GM23338 (cell line): ENCODE data around the gene GAPVD1.

Experiments
- CREB1 ChIP-seq: fragments of 250-450 bp; sonication (Bioruptor Pico); IDR thresholded peaks from 2 replicates; pipeline ENCODE4 v1.5.0; 2020; ENCODE audit warnings: low read depth, mild to moderate bottlenecking, moderate library complexity
- ETS1 ChIP-seq: IDR thresholded peaks from 2 replicates; pipeline ENCODE4 v1.6.1; 2016; ENCODE audit warnings: antibody characterized with exemption
- EZH2 ChIP-seq: fragments of 200-600 bp; sonication (generic); IDR thresholded peaks from one replicate; pipeline ENCODE4 v1.8.0; 2017; ENCODE audit warnings: antibody characterized with exemption, mild to moderate bottlenecking, low read depth; ENCODE audit not compliant: unreplicated experiment
- EZH2phosphoT487 ChIP-seq: fragments of 200-600 bp; sonication (generic); IDR thresholded peaks from one replicate; pipeline ENCODE4 v1.8.1; 2018; ENCODE audit warnings: antibody characterized with exemption; ENCODE audit not compliant: unreplicated experiment
- JUNB ChIP-seq: IDR thresholded peaks from one replicate; pipeline ENCODE4 v1.6.1; 2016; ENCODE audit warnings: antibody characterized with exemption; ENCODE audit not compliant: unreplicated experiment
- NANOG ChIP-seq: IDR thresholded peaks from 2 replicates; pipeline ENCODE4 v1.6.1; 2016; ENCODE audit warnings: antibody characterized with exemption, borderline replicate concordance
- POLR2AphosphoS5 ChIP-seq: IDR thresholded peaks from 2 replicates; pipeline ENCODE4 v1.6.1; 2016; ENCODE audit warnings: antibody characterized with exemption, low read depth
- ZNF114 ChIP-seq: fragments of 250-450 bp; sonication (Bioruptor Pico); IDR thresholded peaks from 2 replicates; pipeline ENCODE4 v1.5.0; 2020; ENCODE audit warnings: mild to moderate bottlenecking, moderate library complexity
- ZNF331 ChIP-seq: fragments of 250-450 bp; sonication (Bioruptor Pico); IDR thresholded peaks from 2 replicates; pipeline ENCODE4 v1.5.0; 2020; ENCODE audit warnings: low read depth, mild to moderate bottlenecking, moderate library complexity
- TF ChIP-seq, protein P1 (sequence below), 2 experiments: fragments of 200-600 bp in 1 of 2; sonication (generic) in 1 of 2; conservative IDR thresholded peaks; 2 replicates each; pipeline versions ENCODE4 v1.5.1 to v1.6.1; 2016 to 2017; ENCODE audit warnings: antibody characterized with exemption in 2 of 2, low read depth in 2 of 2, mild to moderate bottlenecking in 2 of 2, moderate library complexity in 1 of 2
- TF ChIP-seq, protein P2 (sequence below): IDR thresholded peaks from one replicate; pipeline ENCODE4 v1.6.1; 2018; ENCODE audit warnings: antibody characterized with exemption; ENCODE audit not compliant: unreplicated experiment
- TF ChIP-seq, protein P3 (sequence below): fragments of 250-450 bp; sonication (Bioruptor Pico); IDR thresholded peaks from 2 replicates; pipeline ENCODE4 v1.5.0; 2020; ENCODE audit warnings: mild to moderate bottlenecking, moderate library complexity

DNA sequence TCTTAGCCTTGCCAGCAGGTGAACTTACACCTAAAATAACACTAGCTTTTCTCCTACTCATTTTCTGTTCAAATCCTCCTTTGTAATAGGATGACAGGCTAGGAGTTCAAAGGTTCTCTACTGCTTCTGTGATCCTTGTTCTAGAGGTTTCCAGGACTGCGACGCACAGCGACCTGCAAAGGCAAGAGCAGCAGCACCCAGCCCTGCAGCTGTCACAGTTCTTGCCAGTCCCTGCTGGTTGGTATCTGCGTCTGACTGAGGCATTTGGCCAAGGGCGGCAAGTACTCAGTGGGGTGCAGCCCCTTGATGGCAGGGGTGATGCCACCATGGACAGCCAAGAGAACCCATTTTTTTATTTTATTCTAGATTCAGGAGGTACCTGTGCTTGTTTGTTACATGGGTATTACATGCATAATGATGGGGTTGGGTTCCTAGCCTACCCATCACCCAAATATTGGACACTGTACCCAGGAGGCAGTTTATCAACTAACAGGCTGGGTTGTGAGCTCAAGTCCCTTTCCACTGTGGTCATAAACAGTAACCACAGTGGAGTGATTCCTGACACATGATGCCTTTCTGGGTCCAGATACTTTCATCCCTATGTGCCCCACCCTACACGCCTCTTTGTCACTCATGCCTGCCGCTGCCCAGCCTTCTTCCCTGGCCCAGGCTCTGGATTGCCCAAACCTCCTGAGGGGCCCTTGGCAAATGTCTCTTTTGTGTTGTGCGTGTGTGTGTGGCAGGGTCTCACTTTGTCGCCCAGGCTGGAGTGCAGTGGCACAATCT lies 111.0 kb downstream of the GAPVD1 start:
- TF ChIP-seq, protein P1, sequence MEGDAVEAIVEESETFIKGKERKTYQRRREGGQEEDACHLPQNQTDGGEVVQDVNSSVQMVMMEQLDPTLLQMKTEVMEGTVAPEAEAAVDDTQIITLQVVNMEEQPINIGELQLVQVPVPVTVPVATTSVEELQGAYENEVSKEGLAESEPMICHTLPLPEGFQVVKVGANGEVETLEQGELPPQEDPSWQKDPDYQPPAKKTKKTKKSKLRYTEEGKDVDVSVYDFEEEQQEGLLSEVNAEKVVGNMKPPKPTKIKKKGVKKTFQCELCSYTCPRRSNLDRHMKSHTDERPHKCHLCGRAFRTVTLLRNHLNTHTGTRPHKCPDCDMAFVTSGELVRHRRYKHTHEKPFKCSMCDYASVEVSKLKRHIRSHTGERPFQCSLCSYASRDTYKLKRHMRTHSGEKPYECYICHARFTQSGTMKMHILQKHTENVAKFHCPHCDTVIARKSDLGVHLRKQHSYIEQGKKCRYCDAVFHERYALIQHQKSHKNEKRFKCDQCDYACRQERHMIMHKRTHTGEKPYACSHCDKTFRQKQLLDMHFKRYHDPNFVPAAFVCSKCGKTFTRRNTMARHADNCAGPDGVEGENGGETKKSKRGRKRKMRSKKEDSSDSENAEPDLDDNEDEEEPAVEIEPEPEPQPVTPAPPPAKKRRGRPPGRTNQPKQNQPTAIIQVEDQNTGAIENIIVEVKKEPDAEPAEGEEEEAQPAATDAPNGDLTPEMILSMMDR (conservative IDR thresholded peaks at IDR 0.05; ENCODE audit: low read depth in 2 of 2), result no peak
- no peak for TF ChIP-seq POLR2AphosphoS5
- no peak for TF ChIP-seq EZH2phosphoT487
- TF ChIP-seq JUNB, result no peak
- no peak for TF ChIP-seq EZH2
- TF ChIP-seq ETS1, result no peak
- TF ChIP-seq, protein P2, sequence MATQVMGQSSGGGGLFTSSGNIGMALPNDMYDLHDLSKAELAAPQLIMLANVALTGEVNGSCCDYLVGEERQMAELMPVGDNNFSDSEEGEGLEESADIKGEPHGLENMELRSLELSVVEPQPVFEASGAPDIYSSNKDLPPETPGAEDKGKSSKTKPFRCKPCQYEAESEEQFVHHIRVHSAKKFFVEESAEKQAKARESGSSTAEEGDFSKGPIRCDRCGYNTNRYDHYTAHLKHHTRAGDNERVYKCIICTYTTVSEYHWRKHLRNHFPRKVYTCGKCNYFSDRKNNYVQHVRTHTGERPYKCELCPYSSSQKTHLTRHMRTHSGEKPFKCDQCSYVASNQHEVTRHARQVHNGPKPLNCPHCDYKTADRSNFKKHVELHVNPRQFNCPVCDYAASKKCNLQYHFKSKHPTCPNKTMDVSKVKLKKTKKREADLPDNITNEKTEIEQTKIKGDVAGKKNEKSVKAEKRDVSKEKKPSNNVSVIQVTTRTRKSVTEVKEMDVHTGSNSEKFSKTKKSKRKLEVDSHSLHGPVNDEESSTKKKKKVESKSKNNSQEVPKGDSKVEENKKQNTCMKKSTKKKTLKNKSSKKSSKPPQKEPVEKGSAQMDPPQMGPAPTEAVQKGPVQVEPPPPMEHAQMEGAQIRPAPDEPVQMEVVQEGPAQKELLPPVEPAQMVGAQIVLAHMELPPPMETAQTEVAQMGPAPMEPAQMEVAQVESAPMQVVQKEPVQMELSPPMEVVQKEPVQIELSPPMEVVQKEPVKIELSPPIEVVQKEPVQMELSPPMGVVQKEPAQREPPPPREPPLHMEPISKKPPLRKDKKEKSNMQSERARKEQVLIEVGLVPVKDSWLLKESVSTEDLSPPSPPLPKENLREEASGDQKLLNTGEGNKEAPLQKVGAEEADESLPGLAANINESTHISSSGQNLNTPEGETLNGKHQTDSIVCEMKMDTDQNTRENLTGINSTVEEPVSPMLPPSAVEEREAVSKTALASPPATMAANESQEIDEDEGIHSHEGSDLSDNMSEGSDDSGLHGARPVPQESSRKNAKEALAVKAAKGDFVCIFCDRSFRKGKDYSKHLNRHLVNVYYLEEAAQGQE, result no peak
- no peak for TF ChIP-seq CREB1 (CRISPR knock-in tag)
- TF ChIP-seq, protein P3, sequence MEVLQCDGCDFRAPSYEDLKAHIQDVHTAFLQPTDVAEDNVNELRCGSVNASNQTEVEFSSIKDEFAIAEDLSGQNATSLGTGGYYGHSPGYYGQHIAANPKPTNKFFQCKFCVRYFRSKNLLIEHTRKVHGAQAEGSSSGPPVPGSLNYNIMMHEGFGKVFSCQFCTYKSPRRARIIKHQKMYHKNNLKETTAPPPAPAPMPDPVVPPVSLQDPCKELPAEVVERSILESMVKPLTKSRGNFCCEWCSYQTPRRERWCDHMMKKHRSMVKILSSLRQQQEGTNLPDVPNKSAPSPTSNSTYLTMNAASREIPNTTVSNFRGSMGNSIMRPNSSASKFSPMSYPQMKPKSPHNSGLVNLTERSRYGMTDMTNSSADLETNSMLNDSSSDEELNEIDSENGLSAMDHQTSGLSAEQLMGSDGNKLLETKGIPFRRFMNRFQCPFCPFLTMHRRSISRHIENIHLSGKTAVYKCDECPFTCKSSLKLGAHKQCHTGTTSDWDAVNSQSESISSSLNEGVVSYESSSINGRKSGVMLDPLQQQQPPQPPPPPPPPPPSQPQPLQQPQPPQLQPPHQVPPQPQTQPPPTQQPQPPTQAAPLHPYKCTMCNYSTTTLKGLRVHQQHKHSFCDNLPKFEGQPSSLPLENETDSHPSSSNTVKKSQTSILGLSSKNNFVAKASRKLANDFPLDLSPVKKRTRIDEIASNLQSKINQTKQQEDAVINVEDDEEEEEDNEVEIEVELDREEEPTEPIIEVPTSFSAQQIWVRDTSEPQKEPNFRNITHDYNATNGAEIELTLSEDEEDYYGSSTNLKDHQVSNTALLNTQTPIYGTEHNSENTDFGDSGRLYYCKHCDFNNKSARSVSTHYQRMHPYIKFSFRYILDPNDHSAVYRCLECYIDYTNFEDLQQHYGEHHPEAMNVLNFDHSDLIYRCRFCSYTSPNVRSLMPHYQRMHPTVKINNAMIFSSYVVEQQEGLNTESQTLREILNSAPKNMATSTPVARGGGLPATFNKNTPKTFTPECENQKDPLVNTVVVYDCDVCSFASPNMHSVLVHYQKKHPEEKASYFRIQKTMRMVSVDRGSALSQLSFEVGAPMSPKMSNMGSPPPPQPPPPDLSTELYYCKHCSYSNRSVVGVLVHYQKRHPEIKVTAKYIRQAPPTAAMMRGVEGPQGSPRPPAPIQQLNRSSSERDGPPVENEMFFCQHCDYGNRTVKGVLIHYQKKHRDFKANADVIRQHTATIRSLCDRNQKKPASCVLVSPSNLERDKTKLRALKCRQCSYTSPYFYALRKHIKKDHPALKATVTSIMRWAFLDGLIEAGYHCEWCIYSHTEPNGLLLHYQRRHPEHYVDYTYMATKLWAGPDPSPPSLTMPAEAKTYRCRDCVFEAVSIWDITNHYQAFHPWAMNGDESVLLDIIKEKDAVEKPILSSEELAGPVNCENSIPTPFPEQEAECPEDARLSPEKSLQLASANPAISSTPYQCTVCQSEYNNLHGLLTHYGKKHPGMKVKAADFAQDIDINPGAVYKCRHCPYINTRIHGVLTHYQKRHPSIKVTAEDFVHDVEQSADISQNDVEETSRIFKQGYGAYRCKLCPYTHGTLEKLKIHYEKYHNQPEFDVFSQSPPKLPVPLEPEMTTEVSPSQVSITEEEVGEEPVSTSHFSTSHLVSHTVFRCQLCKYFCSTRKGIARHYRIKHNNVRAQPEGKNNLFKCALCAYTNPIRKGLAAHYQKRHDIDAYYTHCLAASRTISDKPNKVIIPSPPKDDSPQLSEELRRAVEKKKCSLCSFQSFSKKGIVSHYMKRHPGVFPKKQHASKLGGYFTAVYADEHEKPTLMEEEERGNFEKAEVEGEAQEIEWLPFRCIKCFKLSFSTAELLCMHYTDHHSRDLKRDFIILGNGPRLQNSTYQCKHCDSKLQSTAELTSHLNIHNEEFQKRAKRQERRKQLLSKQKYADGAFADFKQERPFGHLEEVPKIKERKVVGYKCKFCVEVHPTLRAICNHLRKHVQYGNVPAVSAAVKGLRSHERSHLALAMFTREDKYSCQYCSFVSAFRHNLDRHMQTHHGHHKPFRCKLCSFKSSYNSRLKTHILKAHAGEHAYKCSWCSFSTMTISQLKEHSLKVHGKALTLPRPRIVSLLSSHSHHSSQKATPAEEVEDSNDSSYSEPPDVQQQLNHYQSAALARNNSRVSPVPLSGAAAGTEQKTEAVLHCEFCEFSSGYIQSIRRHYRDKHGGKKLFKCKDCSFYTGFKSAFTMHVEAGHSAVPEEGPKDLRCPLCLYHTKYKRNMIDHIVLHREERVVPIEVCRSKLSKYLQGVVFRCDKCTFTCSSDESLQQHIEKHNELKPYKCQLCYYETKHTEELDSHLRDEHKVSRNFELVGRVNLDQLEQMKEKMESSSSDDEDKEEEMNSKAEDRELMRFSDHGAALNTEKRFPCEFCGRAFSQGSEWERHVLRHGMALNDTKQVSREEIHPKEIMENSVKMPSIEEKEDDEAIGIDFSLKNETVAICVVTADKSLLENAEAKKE, result no peak
- no peak for TF ChIP-seq ZNF114 (CRISPR knock-in tag)
- TF ChIP-seq ZNF331 (CRISPR knock-in tag), result no peak
- TF ChIP-seq NANOG, result no peak
